GM12872 (cell line): ENCODE results near the gene BAHCC1.

ENCODE experiments used
- CTCF ChIP-seq: IDR thresholded peaks from 3 replicates; pipeline ENCODE4 v1.5.1; 2011; ENCODE audit warnings: low read depth, mild to moderate bottlenecking, low read length, moderate library complexity; ENCODE audit not compliant: insufficient read depth

The BAHCC1 gene

GRCh38 chr17:81487487-81488275, 92.4 kb downstream of the BAHCC1 start:
- no peak for TF ChIP-seq CTCF

- no peak for TF ChIP-seq CTCF
Observed at GRCh38 chr17:81488276-81488860, 93.1 kb downstream of the BAHCC1 start.

- no peak for TF ChIP-seq CTCF
Observed at GRCh38 chr17:81489012-81489997, 94.0 kb downstream of the BAHCC1 start.

- no peak for TF ChIP-seq CTCF
Observed at GRCh38 chr17:81489998-81490992, 95.0 kb downstream of the BAHCC1 start.

- TF ChIP-seq CTCF, result no peak
Observed at GRCh38 chr17:81491181-81491581, 95.9 kb downstream of the BAHCC1 start.

GRCh38 chr17:81491761-81492160, 96.5 kb downstream of the BAHCC1 start:
- TF ChIP-seq CTCF, result no peak
